H9 (cell line): ENCODE results near the gene DPYD. TPM values are rescaled to one million over a fixed set of nuclear protein-coding genes. Genes with fewer than 3 reads are reported as not detected.

Source experiments
- DNase-seq: peaks from one replicate; pipeline ENCODE4 v3.0.0-alpha.2; 2017
- H2AFZ ChIP-seq: one replicate; pipeline ENCODE4 v1.6.1; 2013; ENCODE audit warnings: mild to moderate bottlenecking, low read length, control low read depth, moderate library complexity
- H2AK5ac ChIP-seq: 2 replicates; pipeline ENCODE4 v1.6.1; 2013; ENCODE audit warnings: low read length, control low read depth, mixed read lengths; ENCODE audit not compliant: insufficient read length
- H2BK120ac ChIP-seq: one replicate; pipeline ENCODE4 v1.6.1; 2013; ENCODE audit warnings: low read depth, mild to moderate bottlenecking, low read length, control low read depth, inconsistent platforms; ENCODE audit not compliant: poor library complexity, severe bottlenecking
- H2BK12ac ChIP-seq: 2 replicates; pipeline ENCODE4 v1.6.1; 2013; ENCODE audit warnings: low read length, control low read depth, mixed read lengths, low read depth; ENCODE audit not compliant: insufficient read length
- H2BK15ac ChIP-seq: 2 replicates; pipeline ENCODE4 v1.6.1; 2013; ENCODE audit warnings: low read depth, low read length, control low read depth
- H2BK20ac ChIP-seq: one replicate; pipeline ENCODE4 v1.6.1; 2013; ENCODE audit warnings: low read depth, mild to moderate bottlenecking, low read length, control low read depth, inconsistent platforms; ENCODE audit not compliant: poor library complexity, severe bottlenecking
- H2BK5ac ChIP-seq: 2 replicates; pipeline ENCODE4 v1.6.1; 2013; ENCODE audit warnings: low read length, control low read depth, mixed read lengths; ENCODE audit not compliant: insufficient read length
- H3K14ac ChIP-seq: 2 replicates; pipeline ENCODE4 v1.6.1; 2013; ENCODE audit warnings: low read length, control low read depth; ENCODE audit not compliant: insufficient read depth
- H3K18ac ChIP-seq: 2 replicates; pipeline ENCODE4 v1.6.1; 2013; ENCODE audit warnings: low read depth, mild to moderate bottlenecking, mixed read lengths, low read length, control low read depth; ENCODE audit not compliant: insufficient read length
- H3K23ac ChIP-seq: 2 replicates; pipeline ENCODE4 v1.6.1; 2013; ENCODE audit warnings: low read length, control low read depth, mixed read lengths, low read depth; ENCODE audit not compliant: insufficient read length
- H3K23me2 ChIP-seq: 2 replicates; pipeline ENCODE4 v1.6.1; 2013; ENCODE audit warnings: low read depth, mild to moderate bottlenecking, mixed read lengths, low read length, control low read depth; ENCODE audit not compliant: insufficient read length, poor library complexity, severe bottlenecking
- H3K27ac ChIP-seq: 2 replicates; pipeline ENCODE4 v1.5.1; 2013; ENCODE audit warnings: low read length, control low read depth, mixed read lengths, low read depth; ENCODE audit not compliant: insufficient read length
- H3K27me3 ChIP-seq: 2 replicates; pipeline ENCODE4 v1.6.1; 2013; ENCODE audit warnings: low read length, control low read depth, inconsistent platforms; ENCODE audit not compliant: insufficient read depth
- H3K4ac ChIP-seq: 2 replicates; pipeline ENCODE4 v1.6.1; 2013; ENCODE audit warnings: low read depth, mild to moderate bottlenecking, control low read depth, inconsistent platforms, low read length, moderate library complexity
- H3K4me1 ChIP-seq: 2 replicates; pipeline ENCODE4 v1.6.1; 2013; ENCODE audit warnings: low read length, control low read depth, inconsistent platforms; ENCODE audit not compliant: insufficient read depth
- H3K4me2 ChIP-seq: 2 replicates; pipeline ENCODE4 v1.6.1; 2013; ENCODE audit warnings: low read length, control low read depth, mixed read lengths; ENCODE audit not compliant: insufficient read length, insufficient read depth
- H3K56ac ChIP-seq: 2 replicates; pipeline ENCODE4 v1.6.1; 2013; ENCODE audit warnings: low read depth, mild to moderate bottlenecking, mixed read lengths, low read length, control low read depth; ENCODE audit not compliant: insufficient read length
- H3K79me1 ChIP-seq: 2 replicates; pipeline ENCODE4 v1.6.1; 2013; ENCODE audit warnings: low read depth, mild to moderate bottlenecking, moderate library complexity, low read length, control low read depth, inconsistent platforms; ENCODE audit not compliant: insufficient read depth, poor library complexity, severe bottlenecking
- H3K79me2 ChIP-seq: 2 replicates; pipeline ENCODE4 v1.6.1; 2013; ENCODE audit warnings: low read length, control low read depth, inconsistent platforms; ENCODE audit not compliant: insufficient read depth
- H3K9ac ChIP-seq: 2 replicates; pipeline ENCODE4 v1.6.1; 2013; ENCODE audit warnings: low read length, control low read depth, mixed read lengths; ENCODE audit not compliant: insufficient read length; ENCODE audit errors: extremely low read depth
- H3K9me3 ChIP-seq: one replicate; pipeline ENCODE4 v1.6.1; 2013; ENCODE audit warnings: low read depth, low read length, inconsistent platforms; ENCODE audit not compliant: control insufficient read depth
- H3T11ph ChIP-seq: one replicate; pipeline ENCODE4 v1.6.1; 2013; ENCODE audit warnings: mild to moderate bottlenecking, low read length, control low read depth, inconsistent platforms
- H4K20me1 ChIP-seq: one replicate; pipeline ENCODE4 v1.6.1; 2013; ENCODE audit not compliant: control insufficient read depth, insufficient read length, insufficient read depth
- H4K5ac ChIP-seq: 2 replicates; pipeline ENCODE4 v1.6.1; 2013; ENCODE audit warnings: low read depth, mild to moderate bottlenecking, mixed read lengths, low read length, control low read depth; ENCODE audit not compliant: insufficient read length
- H4K8ac ChIP-seq: replicated peaks from 2 replicates; pipeline ENCODE4 v1.6.1; 2013; ENCODE audit warnings: low read length, control low read depth, mixed read lengths, low read depth; ENCODE audit not compliant: insufficient read length
- H4K91ac ChIP-seq: 2 replicates; pipeline ENCODE4 v1.6.1; 2013; ENCODE audit warnings: low read depth, mild to moderate bottlenecking, moderate library complexity, mixed read lengths, low read length, control low read depth; ENCODE audit not compliant: insufficient read length
- H3K27ac Mint-ChIP-seq, 3 experiments: 2 replicates in 2 of 3; 3 replicates in 1 of 3; pipeline ENCODE4 v1.8.0; 2020 to 2021; ENCODE audit warnings: mixed read lengths in 3 of 3, mild to moderate bottlenecking in 1 of 3, moderate library complexity in 1 of 3
- H3K27me3 Mint-ChIP-seq: 2 replicates; pipeline ENCODE4 v1.8.0; 2021; ENCODE audit warnings: low read depth, mild to moderate bottlenecking, moderate library complexity, mixed read lengths
- H3K36me3 Mint-ChIP-seq, 3 experiments: 2 replicates in 2 of 3; 3 replicates in 1 of 3; pipeline ENCODE4 v1.8.0; 2020 to 2021; ENCODE audit warnings: low read depth in 3 of 3, mixed read lengths in 3 of 3; ENCODE audit not compliant: insufficient read depth in 1 of 3
- H3K4me1 Mint-ChIP-seq, 2 experiments: 2 replicates each; pipeline ENCODE4 v1.8.0; 2020; ENCODE audit warnings: mixed read lengths in 2 of 2
- H3K4me3 Mint-ChIP-seq, 2 experiments: 2 replicates in 1 of 2; 3 replicates in 1 of 2; pipeline ENCODE4 v1.8.0; 2020 to 2021; ENCODE audit warnings: mild to moderate bottlenecking in 2 of 2, mixed read lengths in 2 of 2, moderate library complexity in 1 of 2
- H3K9me3 Mint-ChIP-seq, 2 experiments: 2 replicates in 1 of 2; 3 replicates in 1 of 2; pipeline ENCODE4 v1.8.0; 2020; ENCODE audit warnings: mild to moderate bottlenecking in 2 of 2, mixed read lengths in 2 of 2, moderate library complexity in 1 of 2
- WGBS: extraction: QIAGEN DNeasy Blood & Tissue Kit; methylation state at CpG from one replicate; pipeline ENCODE4 v1.1.7; 2013; ENCODE audit warnings: missing lambda C conversion rate, low lambda C conversion rate, mixed read lengths; ENCODE audit not compliant: insufficient read length; ENCODE audit errors: extremely low coverage; 5-methylcytosine and 5-hydroxymethylcytosine counted together
- total RNA-seq: library from RNA; stranded (reverse); gene quantifications from 2 replicates; pipeline ENCODE4 v1.2.1, GENCODE V29; 2021
- TF ChIP-seq, protein P1 (sequence below): fragments of 200-600 bp; sonication (generic); conservative IDR thresholded peaks from 3 replicates; pipeline ENCODE4 v1.8.0; 2021; ENCODE audit warnings: antibody characterized with exemption, mild to moderate bottlenecking

The DPYD gene
- total RNA-seq, 1 experiment from 2014 or later: 0.37 TPM

DNA sequence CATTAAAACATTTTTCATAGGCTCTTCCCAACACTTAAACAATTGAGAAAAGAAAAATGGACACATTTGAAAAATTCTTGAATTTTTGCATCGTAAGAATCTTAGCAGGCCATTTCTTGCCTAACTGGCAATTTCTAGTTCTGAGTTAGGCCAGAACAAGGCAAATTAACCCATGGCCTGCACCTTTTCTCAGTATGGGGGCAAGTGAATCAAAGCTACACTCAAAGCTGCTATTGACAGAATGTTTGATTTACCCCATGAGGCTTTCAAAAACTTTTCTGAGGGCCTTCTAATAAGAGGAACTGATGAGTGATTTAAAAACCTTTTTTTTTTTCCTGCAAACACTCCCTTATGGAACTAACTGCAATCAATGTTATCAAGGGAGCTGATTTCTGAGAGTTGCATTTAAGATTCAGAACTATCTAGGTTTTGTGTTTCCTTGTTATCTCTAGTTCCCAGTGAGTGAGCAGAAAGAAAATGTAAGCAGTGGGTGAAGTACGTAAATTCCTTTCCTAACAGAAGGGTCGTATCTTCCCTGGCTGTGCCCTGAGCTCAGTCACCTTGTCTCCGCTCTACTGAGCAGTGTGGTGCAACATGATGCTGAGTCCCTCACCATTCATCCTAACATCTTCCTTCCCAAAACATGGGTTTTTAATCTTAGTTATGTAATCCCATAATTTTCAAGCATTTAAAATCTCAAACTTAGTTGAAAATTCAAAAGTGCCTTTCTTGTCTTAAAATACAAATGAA, 353.7 kb downstream of the DPYD start:
- no peak overlapping the region for H2BK5ac ChIP-seq
- no peak overlapping the region for H3K4me3 Mint-ChIP-seq
- no peaks in the 10 kb centered on the region for H3K79me1 ChIP-seq
- no peaks in the 10 kb centered on the region for H3K23me2 ChIP-seq
- no peaks in the 10 kb centered on the region for H3K79me2 ChIP-seq
- peaks cover 10 to 12% of the 10 kb centered on the region in 2 experiments for H3K4me1 Mint-ChIP-seq
- H4K8ac ChIP-seq: no peak overlapping the region
- H3K4ac ChIP-seq: no peak overlapping the region
- no peak overlapping the region for H2AFZ ChIP-seq
- H3T11ph ChIP-seq: no peak overlapping the region
- H3K27ac ChIP-seq: no peak overlapping the region
- H2BK120ac ChIP-seq: no peak overlapping the region
- H2AK5ac ChIP-seq: no peak overlapping the region
- H3K9me3 Mint-ChIP-seq: no peaks in the 10 kb centered on the region
- no peaks in the 10 kb centered on the region for H3K27me3 Mint-ChIP-seq
- H3K4me1 ChIP-seq: no peaks in the 10 kb centered on the region
- H3K36me3 Mint-ChIP-seq: no peaks in the 10 kb centered on the region
- no peak overlapping the region for H3K14ac ChIP-seq
- H4K5ac ChIP-seq: no peak overlapping the region
- no peak overlapping the region for H3K18ac ChIP-seq
- no peak overlapping the region for H2BK12ac ChIP-seq
- H3K9me3 ChIP-seq: no peaks in the 10 kb centered on the region
- H4K20me1 ChIP-seq: no peaks in the 10 kb centered on the region
- peak overlapping the region in 2 of 3 experiments; percentile 15 to 60; a peak in 2 of 7 replicates for H3K27ac Mint-ChIP-seq
- TF ChIP-seq, protein P1, sequence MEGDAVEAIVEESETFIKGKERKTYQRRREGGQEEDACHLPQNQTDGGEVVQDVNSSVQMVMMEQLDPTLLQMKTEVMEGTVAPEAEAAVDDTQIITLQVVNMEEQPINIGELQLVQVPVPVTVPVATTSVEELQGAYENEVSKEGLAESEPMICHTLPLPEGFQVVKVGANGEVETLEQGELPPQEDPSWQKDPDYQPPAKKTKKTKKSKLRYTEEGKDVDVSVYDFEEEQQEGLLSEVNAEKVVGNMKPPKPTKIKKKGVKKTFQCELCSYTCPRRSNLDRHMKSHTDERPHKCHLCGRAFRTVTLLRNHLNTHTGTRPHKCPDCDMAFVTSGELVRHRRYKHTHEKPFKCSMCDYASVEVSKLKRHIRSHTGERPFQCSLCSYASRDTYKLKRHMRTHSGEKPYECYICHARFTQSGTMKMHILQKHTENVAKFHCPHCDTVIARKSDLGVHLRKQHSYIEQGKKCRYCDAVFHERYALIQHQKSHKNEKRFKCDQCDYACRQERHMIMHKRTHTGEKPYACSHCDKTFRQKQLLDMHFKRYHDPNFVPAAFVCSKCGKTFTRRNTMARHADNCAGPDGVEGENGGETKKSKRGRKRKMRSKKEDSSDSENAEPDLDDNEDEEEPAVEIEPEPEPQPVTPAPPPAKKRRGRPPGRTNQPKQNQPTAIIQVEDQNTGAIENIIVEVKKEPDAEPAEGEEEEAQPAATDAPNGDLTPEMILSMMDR: no peak
- no peak overlapping the region for H4K91ac ChIP-seq
- no peak overlapping the region for H3K4me2 ChIP-seq
- no peak overlapping the region for H3K56ac ChIP-seq
- H3K27me3 ChIP-seq: no peaks in the 10 kb centered on the region
- no peak overlapping the region for H2BK20ac ChIP-seq
- no peak overlapping the region for H2BK15ac ChIP-seq
- no peak for DNase-seq
- no peak overlapping the region for H3K9ac ChIP-seq
- H3K23ac ChIP-seq: no peak overlapping the region
- WGBS: no CpG with 5 or more reads among the region's 4 CpGs
